Liver (tissue), 9 donors: ENCODE measurements around the gene KCNA2. TPM values are rescaled to one million over a fixed set of nuclear protein-coding genes. Genes with fewer than 3 reads are reported as not detected.

Experiments used
- DNase-seq: peaks from one replicate; pipeline ENCODE4 v3.0.0-alpha.2; 2017; ENCODE audit warnings: low spot score
- H3K27ac ChIP-seq, 2 donors: one replicate each; pipeline ENCODE4 v1.7.0; 2013; ENCODE audit warnings: inconsistent platforms in 2 of 2, low read length in 2 of 2, control low read depth in 1 of 2, low read depth in 1 of 2, mild to moderate bottlenecking in 1 of 2
- H3K27me3 ChIP-seq, 4 donors: one replicate each; pipeline versions ENCODE4 v1.6.1 to v1.7.0; 2013; ENCODE audit warnings: low read length in 3 of 4, inconsistent platforms in 1 of 4, mild to moderate bottlenecking in 1 of 4, moderate library complexity in 1 of 4; ENCODE audit not compliant: control insufficient read depth in 4 of 4, insufficient read depth in 4 of 4
- H3K36me3 ChIP-seq, 4 donors: one replicate each; pipeline versions ENCODE4 v1.6.1 to v1.7.0; 2013; ENCODE audit warnings: low read length in 3 of 4, mild to moderate bottlenecking in 3 of 4, low read depth in 1 of 4, moderate library complexity in 1 of 4; ENCODE audit not compliant: control insufficient read depth in 4 of 4, insufficient read depth in 3 of 4
- H3K4me1 ChIP-seq, 4 donors: one replicate each; pipeline versions ENCODE4 v1.6.1 to v1.7.0; 2013; ENCODE audit warnings: low read length in 3 of 4, mild to moderate bottlenecking in 3 of 4, moderate library complexity in 1 of 4; ENCODE audit not compliant: control insufficient read depth in 4 of 4, insufficient read depth in 4 of 4
- H3K4me3 ChIP-seq, 3 donors: one replicate each; pipeline versions ENCODE4 v1.6.1 to v1.7.0; 2013; ENCODE audit warnings: low read length in 3 of 3, control low read depth in 1 of 3, low read depth in 1 of 3, mild to moderate bottlenecking in 1 of 3
- H3K9ac ChIP-seq, 2 donors: one replicate each; pipeline ENCODE4 v1.7.0; 2013; ENCODE audit warnings: low read length in 2 of 2, mild to moderate bottlenecking in 2 of 2, moderate library complexity in 2 of 2, control low read depth in 1 of 2, low read depth in 1 of 2
- H3K9me3 ChIP-seq, 4 donors: one replicate each; pipeline versions ENCODE4 v1.6.1 to v1.7.0; 2013; ENCODE audit warnings: low read length in 3 of 4; ENCODE audit not compliant: control insufficient read depth in 4 of 4
- EGR1 ChIP-seq, 2 donors: IDR thresholded peaks; 2 replicates each; pipeline ENCODE4 v1.6.1; 2016 to 2018; ENCODE audit warnings: antibody characterized with exemption in 2 of 2, low read depth in 2 of 2
- FOXA2 ChIP-seq: IDR thresholded peaks from 2 replicates; pipeline ENCODE4 v1.6.1; 2016; ENCODE audit warnings: antibody characterized with exemption
- GABPA ChIP-seq, 2 donors: IDR thresholded peaks in 1 of 2; conservative IDR thresholded peaks in 1 of 2; 2 replicates each; pipeline ENCODE4 v1.6.1; 2016; ENCODE audit warnings: antibody characterized with exemption in 2 of 2, mild to moderate bottlenecking in 1 of 2, moderate library complexity in 1 of 2
- HNF4G ChIP-seq: IDR thresholded peaks from 2 replicates; pipeline ENCODE4 v1.6.1; 2016; ENCODE audit warnings: antibody characterized with exemption
- JUND ChIP-seq, 2 donors: IDR thresholded peaks; 2 replicates each; pipeline ENCODE4 v1.6.1; 2016; ENCODE audit warnings: antibody characterized with exemption in 2 of 2
- NR2F2 ChIP-seq: IDR thresholded peaks from 2 replicates; pipeline ENCODE4 v1.6.1; 2016; ENCODE audit warnings: antibody characterized with exemption
- RAD21 ChIP-seq, 2 donors: IDR thresholded peaks; 2 replicates each; pipeline ENCODE4 v1.6.1; 2016; ENCODE audit warnings: antibody characterized with exemption in 2 of 2, mild to moderate bottlenecking in 2 of 2
- RXRA ChIP-seq, 2 donors: IDR thresholded peaks; 2 replicates each; pipeline ENCODE4 v1.6.1; 2017 to 2018; ENCODE audit warnings: antibody characterized with exemption in 2 of 2, mild to moderate bottlenecking in 1 of 2
- SP1 ChIP-seq: IDR thresholded peaks from 2 replicates; pipeline ENCODE4 v1.6.1; 2018; ENCODE audit warnings: antibody characterized with exemption, mild to moderate bottlenecking
- TAF1 ChIP-seq: conservative IDR thresholded peaks from 2 replicates; pipeline ENCODE4 v1.6.1; 2016; ENCODE audit warnings: antibody characterized with exemption, mild to moderate bottlenecking
- YY1 ChIP-seq: IDR thresholded peaks from 2 replicates; pipeline ENCODE4 v1.6.1; 2016; ENCODE audit warnings: antibody characterized with exemption, mild to moderate bottlenecking
- WGBS: extraction: QIAGEN DNeasy Blood & Tissue Kit; methylation state at CpG from one replicate; pipeline ENCODE4 v1.1.7; 2013; 5-methylcytosine and 5-hydroxymethylcytosine counted together
- polyA plus RNA-seq, 2 donors: library from polyadenylated mRNA; stranded (reverse) in 1 of 2; unstranded in 1 of 2; fragments of 200-250 nt in 1 of 2; fragments of >200 nt in 1 of 2; fragmentation: Nextera tagmentation in 1 of 2; extraction: Ambion mirVana in 1 of 2; gene quantifications; one replicate each; pipeline versions ENCODE4 v1.2.1 to v1.2.3, GENCODE V29; 2013 to 2015
- total RNA-seq, 2 donors: library from RNA; depleted of rRNA; stranded (reverse); fragments of >200 nt; gene quantifications; one replicate each; pipeline ENCODE4 v1.2.3, GENCODE V29; 2014
- TF ChIP-seq, protein P1 (sequence below): IDR thresholded peaks from 2 replicates; pipeline ENCODE4 v1.6.1; 2016; ENCODE audit warnings: antibody characterized with exemption
- TF ChIP-seq, protein P2 (sequence below): IDR thresholded peaks from 2 replicates; pipeline ENCODE4 v1.6.1; 2016; ENCODE audit warnings: antibody characterized with exemption
- TF ChIP-seq, protein P3 (sequence below): IDR thresholded peaks from 2 replicates; pipeline ENCODE4 v1.6.1; 2016; ENCODE audit warnings: antibody characterized with exemption
- TF ChIP-seq, protein P4 (sequence below): IDR thresholded peaks from 2 replicates; pipeline ENCODE4 v1.6.1; 2016; ENCODE audit warnings: antibody characterized with exemption, mild to moderate bottlenecking
- TF ChIP-seq, protein P5 (sequence below): fragments of 150-350 bp; IDR thresholded peaks from 2 replicates; pipeline ENCODE4 v1.5.1; 2017; ENCODE audit warnings: improper control_type of control experiment, low read depth, low read length; ENCODE audit not compliant: missing input control
- donor health status: healthy.
- donor health status: healthy.
- donor health status: healthy.
- donor health status: healthy.
- donor health status: healthy.

The KCNA2 gene
- total and polyA plus RNA-seq, 4 donors: 0.02 to 0.08 TPM; not detected in 2

DNA sequence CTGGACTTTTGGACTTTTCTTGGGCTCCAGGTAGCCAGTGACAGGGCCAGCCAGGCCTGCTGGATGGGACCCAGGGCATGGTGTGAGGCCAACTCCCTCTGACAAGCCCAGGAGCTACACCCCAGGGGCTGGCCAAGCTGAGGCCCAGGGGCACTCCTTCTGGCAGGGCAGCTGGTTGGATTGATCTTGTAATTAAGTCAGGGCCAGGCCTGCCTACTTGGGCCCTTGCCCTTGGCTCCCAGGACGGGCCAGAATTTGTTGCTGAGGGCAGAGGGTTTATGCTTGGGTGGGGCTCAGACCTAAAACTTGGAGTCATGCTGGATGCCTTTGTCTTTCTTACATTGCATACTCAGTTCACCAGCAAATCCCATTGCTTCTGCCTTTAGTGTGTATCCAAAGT lies 20.7 kb downstream of the KCNA2 start:
- H3K9me3 ChIP-seq: no peaks in the 10 kb centered on the region
- TF ChIP-seq SP1 (no peak), RAD21 (IDR thresholded peaks at IDR 0.05) (no peak), JUND (IDR thresholded peaks at IDR 0.05) (no peak), RXRA (IDR thresholded peaks at IDR 0.05) (no peak), GABPA (IDR thresholded peaks at IDR 0.05 in 1 of 2, conservative IDR thresholded peaks at IDR 0.05 in 1 of 2) (no peak), EGR1 (IDR thresholded peaks at IDR 0.05; ENCODE audit: low read depth in 2 of 2) (no peak), NR2F2 (no peak), FOXA2 (no peak), YY1 (no peak), TAF1 (no peak), HNF4G (no peak)
- TF ChIP-seq, protein P1, sequence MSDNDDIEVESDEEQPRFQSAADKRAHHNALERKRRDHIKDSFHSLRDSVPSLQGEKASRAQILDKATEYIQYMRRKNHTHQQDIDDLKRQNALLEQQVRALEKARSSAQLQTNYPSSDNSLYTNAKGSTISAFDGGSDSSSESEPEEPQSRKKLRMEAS: no peak
- TF ChIP-seq, protein P2, sequence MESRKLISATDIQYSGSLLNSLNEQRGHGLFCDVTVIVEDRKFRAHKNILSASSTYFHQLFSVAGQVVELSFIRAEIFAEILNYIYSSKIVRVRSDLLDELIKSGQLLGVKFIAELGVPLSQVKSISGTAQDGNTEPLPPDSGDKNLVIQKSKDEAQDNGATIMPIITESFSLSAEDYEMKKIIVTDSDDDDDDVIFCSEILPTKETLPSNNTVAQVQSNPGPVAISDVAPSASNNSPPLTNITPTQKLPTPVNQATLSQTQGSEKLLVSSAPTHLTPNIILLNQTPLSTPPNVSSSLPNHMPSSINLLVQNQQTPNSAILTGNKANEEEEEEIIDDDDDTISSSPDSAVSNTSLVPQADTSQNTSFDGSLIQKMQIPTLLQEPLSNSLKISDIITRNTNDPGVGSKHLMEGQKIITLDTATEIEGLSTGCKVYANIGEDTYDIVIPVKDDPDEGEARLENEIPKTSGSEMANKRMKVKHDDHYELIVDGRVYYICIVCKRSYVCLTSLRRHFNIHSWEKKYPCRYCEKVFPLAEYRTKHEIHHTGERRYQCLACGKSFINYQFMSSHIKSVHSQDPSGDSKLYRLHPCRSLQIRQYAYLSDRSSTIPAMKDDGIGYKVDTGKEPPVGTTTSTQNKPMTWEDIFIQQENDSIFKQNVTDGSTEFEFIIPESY: no peak
- TF ChIP-seq, protein P3, sequence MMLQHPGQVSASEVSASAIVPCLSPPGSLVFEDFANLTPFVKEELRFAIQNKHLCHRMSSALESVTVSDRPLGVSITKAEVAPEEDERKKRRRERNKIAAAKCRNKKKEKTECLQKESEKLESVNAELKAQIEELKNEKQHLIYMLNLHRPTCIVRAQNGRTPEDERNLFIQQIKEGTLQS: no peak
- TF ChIP-seq, protein P4, sequence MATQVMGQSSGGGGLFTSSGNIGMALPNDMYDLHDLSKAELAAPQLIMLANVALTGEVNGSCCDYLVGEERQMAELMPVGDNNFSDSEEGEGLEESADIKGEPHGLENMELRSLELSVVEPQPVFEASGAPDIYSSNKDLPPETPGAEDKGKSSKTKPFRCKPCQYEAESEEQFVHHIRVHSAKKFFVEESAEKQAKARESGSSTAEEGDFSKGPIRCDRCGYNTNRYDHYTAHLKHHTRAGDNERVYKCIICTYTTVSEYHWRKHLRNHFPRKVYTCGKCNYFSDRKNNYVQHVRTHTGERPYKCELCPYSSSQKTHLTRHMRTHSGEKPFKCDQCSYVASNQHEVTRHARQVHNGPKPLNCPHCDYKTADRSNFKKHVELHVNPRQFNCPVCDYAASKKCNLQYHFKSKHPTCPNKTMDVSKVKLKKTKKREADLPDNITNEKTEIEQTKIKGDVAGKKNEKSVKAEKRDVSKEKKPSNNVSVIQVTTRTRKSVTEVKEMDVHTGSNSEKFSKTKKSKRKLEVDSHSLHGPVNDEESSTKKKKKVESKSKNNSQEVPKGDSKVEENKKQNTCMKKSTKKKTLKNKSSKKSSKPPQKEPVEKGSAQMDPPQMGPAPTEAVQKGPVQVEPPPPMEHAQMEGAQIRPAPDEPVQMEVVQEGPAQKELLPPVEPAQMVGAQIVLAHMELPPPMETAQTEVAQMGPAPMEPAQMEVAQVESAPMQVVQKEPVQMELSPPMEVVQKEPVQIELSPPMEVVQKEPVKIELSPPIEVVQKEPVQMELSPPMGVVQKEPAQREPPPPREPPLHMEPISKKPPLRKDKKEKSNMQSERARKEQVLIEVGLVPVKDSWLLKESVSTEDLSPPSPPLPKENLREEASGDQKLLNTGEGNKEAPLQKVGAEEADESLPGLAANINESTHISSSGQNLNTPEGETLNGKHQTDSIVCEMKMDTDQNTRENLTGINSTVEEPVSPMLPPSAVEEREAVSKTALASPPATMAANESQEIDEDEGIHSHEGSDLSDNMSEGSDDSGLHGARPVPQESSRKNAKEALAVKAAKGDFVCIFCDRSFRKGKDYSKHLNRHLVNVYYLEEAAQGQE: no peak
- TF ChIP-seq, protein P5, sequence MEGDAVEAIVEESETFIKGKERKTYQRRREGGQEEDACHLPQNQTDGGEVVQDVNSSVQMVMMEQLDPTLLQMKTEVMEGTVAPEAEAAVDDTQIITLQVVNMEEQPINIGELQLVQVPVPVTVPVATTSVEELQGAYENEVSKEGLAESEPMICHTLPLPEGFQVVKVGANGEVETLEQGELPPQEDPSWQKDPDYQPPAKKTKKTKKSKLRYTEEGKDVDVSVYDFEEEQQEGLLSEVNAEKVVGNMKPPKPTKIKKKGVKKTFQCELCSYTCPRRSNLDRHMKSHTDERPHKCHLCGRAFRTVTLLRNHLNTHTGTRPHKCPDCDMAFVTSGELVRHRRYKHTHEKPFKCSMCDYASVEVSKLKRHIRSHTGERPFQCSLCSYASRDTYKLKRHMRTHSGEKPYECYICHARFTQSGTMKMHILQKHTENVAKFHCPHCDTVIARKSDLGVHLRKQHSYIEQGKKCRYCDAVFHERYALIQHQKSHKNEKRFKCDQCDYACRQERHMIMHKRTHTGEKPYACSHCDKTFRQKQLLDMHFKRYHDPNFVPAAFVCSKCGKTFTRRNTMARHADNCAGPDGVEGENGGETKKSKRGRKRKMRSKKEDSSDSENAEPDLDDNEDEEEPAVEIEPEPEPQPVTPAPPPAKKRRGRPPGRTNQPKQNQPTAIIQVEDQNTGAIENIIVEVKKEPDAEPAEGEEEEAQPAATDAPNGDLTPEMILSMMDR: no peak
- DNase-seq: no peak
- H3K4me3 ChIP-seq: no peak overlapping the region
- WGBS: 76% methylated on average over 1 of the region's 1 CpG
- H3K27ac ChIP-seq: no peak overlapping the region
- H3K4me1 ChIP-seq: no peaks in the 10 kb centered on the region
- H3K27me3 ChIP-seq: peaks cover 0 to 6% (median 0%) of the 10 kb centered on the region in 4 donors
- no peak overlapping the region for H3K9ac ChIP-seq
- no peaks in the 10 kb centered on the region for H3K36me3 ChIP-seq

DNA sequence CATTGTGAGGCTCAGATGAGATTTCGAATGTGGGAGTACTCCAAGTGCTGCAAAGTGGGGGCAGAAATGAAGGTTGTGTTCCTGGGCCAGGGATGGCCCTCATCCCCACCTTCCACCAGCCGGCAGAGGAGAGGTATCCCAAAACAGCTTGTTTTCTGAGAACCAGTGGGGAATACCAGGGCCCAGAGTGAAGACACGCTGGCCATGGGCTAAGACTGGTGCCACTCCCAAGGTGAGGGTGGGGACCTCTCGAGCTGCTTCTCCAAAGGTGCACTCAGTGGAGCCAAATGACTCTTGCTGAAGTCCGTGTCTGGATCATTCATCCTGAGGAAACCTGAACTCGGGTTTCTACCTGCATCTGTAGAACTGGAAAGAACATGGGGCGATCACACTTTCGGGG lies 22.1 kb downstream of the KCNA2 start:
- no peaks in the 10 kb centered on the region for H3K36me3 ChIP-seq
- 89% methylated on average over 8 of the region's 8 CpGs for WGBS
- no peaks in the 10 kb centered on the region for H3K9me3 ChIP-seq
- H3K4me1 ChIP-seq: no peaks in the 10 kb centered on the region
- no peak overlapping the region for H3K9ac ChIP-seq
- TF ChIP-seq TAF1 (no peak), RAD21 (IDR thresholded peaks at IDR 0.05) (no peak), EGR1 (IDR thresholded peaks at IDR 0.05; ENCODE audit: low read depth in 2 of 2) (no peak), GABPA (IDR thresholded peaks at IDR 0.05 in 1 of 2, conservative IDR thresholded peaks at IDR 0.05 in 1 of 2) (no peak)
- TF ChIP-seq, protein P1: no peak
- TF ChIP-seq, protein P4: no peak
- TF ChIP-seq, protein P2: no peak
- no peak for DNase-seq
- no peak overlapping the region for H3K4me3 ChIP-seq
- H3K27me3 ChIP-seq: peaks cover 0 to 6% (median 0%) of the 10 kb centered on the region in 4 donors
- no peak overlapping the region for H3K27ac ChIP-seq
